Sigmoid colon (tissue), 7 donors: ENCODE measurements around the gene GIPR. TPM values are rescaled to one million over a fixed set of nuclear protein-coding genes. Genes with fewer than 3 reads are reported as not detected.
"Not testable (repeated sequence)": the region's sequence is repeated elsewhere in the genome, so short reads cannot be mapped to it uniquely, and the experiment has no call there.

Experiments
- DNase-seq: peaks from one replicate; pipeline ENCODE4 v3.0.0-alpha.2; 2019
- H3K27ac ChIP-seq, 4 donors: fragments of 200-600 bp; sonication (generic); one replicate each; pipeline ENCODE4 v1.5.1; 2016 to 2019; ENCODE audit warnings: mild to moderate bottlenecking in 1 of 4
- H3K27me3 ChIP-seq, 3 donors: fragments of 200-600 bp; sonication (generic); one replicate each; pipeline ENCODE4 v1.5.1; 2019; ENCODE audit warnings: mild to moderate bottlenecking in 1 of 3
- H3K36me3 ChIP-seq, 4 donors: fragments of 200-600 bp; sonication (generic); one replicate each; pipeline ENCODE4 v1.5.1; 2016 to 2019
- H3K4me1 ChIP-seq, 4 donors: fragments of 200-600 bp; sonication (generic); one replicate each; pipeline ENCODE4 v1.5.1; 2017 to 2019
- H3K4me3 ChIP-seq, 4 donors: fragments of 200-600 bp; sonication (generic); one replicate each; pipeline ENCODE4 v1.5.1; 2017 to 2019; ENCODE audit warnings: mild to moderate bottlenecking in 2 of 4, moderate library complexity in 1 of 4
- H3K9me3 ChIP-seq, 4 donors: fragments of 200-600 bp in 3 of 4; sonication (generic) in 3 of 4; one replicate each; pipeline versions ENCODE4 v1.5.1 to v1.6.1; 2013 to 2019
- EP300 ChIP-seq, 4 donors: sonication (generic); formaldehyde crosslinking; IDR thresholded peaks; one replicate each; pipeline ENCODE4 v1.6.1; 2017; ENCODE audit warnings: antibody characterized with exemption in 4 of 4
- POLR2A ChIP-seq, 2 donors: fragments of 450-650 bp; IDR thresholded peaks; one replicate each; pipeline ENCODE4 v1.6.1; 2016; ENCODE audit warnings: antibody characterized with exemption in 2 of 2, mild to moderate bottlenecking in 2 of 2, moderate library complexity in 2 of 2
- POLR2AphosphoS5 ChIP-seq, 4 donors: sonication (generic); formaldehyde crosslinking; IDR thresholded peaks; one replicate each; pipeline ENCODE4 v1.6.1; 2017; ENCODE audit warnings: antibody characterized with exemption in 4 of 4
- WGBS, 2 donors: extraction: QIAGEN DNeasy Blood & Tissue Kit; methylation state at CpG; one replicate each; pipeline ENCODE4 v1.1.7; 2013; 5-methylcytosine and 5-hydroxymethylcytosine counted together
- intact Hi-C: fragments of 100-400 bp; cut with DNase I; formaldehyde crosslinking; loops from one replicate; pipeline ENCODE4 v1.15.1; 2023
- polyA plus RNA-seq, 3 donors: library from polyadenylated mRNA; stranded (reverse); fragments of 200-250 nt; gene quantifications; one replicate each; pipeline ENCODE4 v1.2.3, GENCODE V29; 2013
- total RNA-seq, 4 donors: library from RNA; depleted of rRNA; stranded (reverse); fragments of >200 nt; gene quantifications; one replicate each; pipeline ENCODE4 v1.1.0, GENCODE V29; 2016
- TF ChIP-seq, protein P1 (sequence below), 4 experiments: fragments of 450-650 bp in 3 of 4; fragments of 200-600 bp in 1 of 4; IDR thresholded peaks; one replicate each; pipeline ENCODE4 v1.5.1; 2016 to 2019; ENCODE audit warnings: antibody characterized with exemption in 4 of 4, mild to moderate bottlenecking in 3 of 4, moderate library complexity in 2 of 4
- donor health status: healthy with polysubstance abuse.
- donor health status: Bipolar disorder and iron deficiency.
- donor health status: healthy.

Gene GIPR
- total and polyA plus RNA-seq, 7 donors = 0.69 to 11.8 (median 3.6) TPM; not detected in 4

DNA sequence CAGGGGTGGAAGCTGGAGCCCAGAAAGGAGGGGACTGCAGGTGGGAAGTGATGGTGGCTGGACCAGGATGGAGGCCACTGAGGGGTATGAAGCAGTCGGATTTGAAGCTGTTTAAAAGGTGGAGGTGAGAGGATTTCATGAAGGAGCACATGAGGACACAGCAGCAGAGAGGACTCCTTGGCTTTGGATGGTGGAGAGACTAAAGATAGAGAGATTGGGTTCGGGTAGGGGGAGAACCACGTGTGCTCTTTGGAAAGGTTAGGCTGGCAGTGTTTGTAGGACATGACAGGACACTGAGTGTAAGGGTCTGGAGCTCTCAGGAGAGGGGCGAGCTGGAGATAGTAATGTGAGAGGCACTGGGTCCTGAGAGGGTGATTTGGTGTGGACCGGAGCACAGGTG lies 14.9 kb downstream of the GIPR start:
- 85 to 89% methylated on average over 5 of the region's 5 CpGs for WGBS, 2 donors
- Histone ChIP-seq H3K9me3 (no peaks in the 10 kb centered on the region), H3K4me3 (no peak overlapping the region), H3K4me1 (peaks cover 0 to 15% (median 9%) of the 10 kb centered on the region in 4 donors), H3K27ac (no peak overlapping the region), H3K36me3 (peaks cover 9 to 30% (median 22%) of the 10 kb centered on the region in 4 donors), H3K27me3 (peaks cover 10 to 25% (median 20%) of the 10 kb centered on the region in 3 donors)
- intact Hi-C loops = no loop called here
- DNase-seq = no peak
- TF ChIP-seq POLR2A (IDR thresholded peaks at IDR 0.05) = no peak
- no peak for TF ChIP-seq POLR2AphosphoS5 (IDR thresholded peaks at IDR 0.05)
- TF ChIP-seq EP300 (IDR thresholded peaks at IDR 0.05) = no peak
- TF ChIP-seq, protein P1, sequence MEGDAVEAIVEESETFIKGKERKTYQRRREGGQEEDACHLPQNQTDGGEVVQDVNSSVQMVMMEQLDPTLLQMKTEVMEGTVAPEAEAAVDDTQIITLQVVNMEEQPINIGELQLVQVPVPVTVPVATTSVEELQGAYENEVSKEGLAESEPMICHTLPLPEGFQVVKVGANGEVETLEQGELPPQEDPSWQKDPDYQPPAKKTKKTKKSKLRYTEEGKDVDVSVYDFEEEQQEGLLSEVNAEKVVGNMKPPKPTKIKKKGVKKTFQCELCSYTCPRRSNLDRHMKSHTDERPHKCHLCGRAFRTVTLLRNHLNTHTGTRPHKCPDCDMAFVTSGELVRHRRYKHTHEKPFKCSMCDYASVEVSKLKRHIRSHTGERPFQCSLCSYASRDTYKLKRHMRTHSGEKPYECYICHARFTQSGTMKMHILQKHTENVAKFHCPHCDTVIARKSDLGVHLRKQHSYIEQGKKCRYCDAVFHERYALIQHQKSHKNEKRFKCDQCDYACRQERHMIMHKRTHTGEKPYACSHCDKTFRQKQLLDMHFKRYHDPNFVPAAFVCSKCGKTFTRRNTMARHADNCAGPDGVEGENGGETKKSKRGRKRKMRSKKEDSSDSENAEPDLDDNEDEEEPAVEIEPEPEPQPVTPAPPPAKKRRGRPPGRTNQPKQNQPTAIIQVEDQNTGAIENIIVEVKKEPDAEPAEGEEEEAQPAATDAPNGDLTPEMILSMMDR (IDR thresholded peaks at IDR 0.05) = no peak

DNA sequence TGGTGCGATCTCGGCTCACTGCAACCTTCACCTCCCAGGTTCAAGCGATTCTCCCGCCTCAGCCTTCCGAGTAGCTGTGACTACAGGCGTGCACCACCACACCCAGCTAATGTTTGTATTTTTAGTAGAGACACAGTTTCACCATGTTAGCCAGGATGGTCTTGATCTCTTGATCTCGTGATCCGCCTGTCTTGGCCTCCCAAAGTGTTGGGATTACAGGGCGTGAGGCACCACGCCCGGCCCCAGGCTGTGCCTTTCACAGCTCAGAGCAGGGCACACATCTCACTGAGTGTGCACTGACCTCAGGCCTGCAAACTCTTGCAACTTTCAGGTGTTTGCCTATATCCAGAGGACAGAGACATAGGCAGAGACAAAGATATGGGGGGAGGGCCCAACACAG lies 17.0 kb downstream of the GIPR start:
- H3K27ac ChIP-seq, DNase-seq, H3K27me3 ChIP-seq, H3K9me3 ChIP-seq, H3K4me3 ChIP-seq, intact Hi-C loops: not testable (repeated sequence)
- 66 to 87% methylated on average over 11 of the region's 11 CpGs for WGBS, 2 donors
- H3K36me3 ChIP-seq = peaks cover 14 to 48% (median 28%) of the 10 kb centered on the region in 4 donors
- peaks cover 0 to 17% (median 8%) of the 10 kb centered on the region in 4 donors for H3K4me1 ChIP-seq

DNA sequence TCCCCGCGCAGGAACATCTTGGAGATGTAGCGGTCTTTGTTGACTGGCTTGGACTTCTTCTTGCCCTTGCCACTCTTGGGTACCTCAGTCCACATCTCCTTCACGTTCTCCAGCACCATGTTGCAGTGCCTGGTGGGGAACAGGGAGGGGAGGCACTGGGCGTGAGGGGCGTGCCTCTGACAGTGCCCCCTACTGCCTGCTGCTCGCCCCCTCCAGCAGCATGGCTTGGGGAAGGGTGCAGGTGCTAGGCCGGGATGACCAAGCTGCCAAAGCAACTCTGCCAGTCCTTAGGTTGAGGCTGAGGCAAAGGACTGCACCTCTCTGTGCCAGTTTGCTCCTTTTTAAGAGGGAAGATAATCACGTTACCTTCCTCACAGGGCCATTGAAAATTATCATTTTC lies 19.6 kb downstream of the GIPR start:
- H3K4me1 ChIP-seq = peaks cover 0 to 14% (median 11%) of the 10 kb centered on the region in 4 donors
- peaks cover 14 to 48% (median 28%) of the 10 kb centered on the region in 4 donors for H3K36me3 ChIP-seq
- no peaks in the 10 kb centered on the region for H3K9me3 ChIP-seq
- TF ChIP-seq, protein P1 (IDR thresholded peaks at IDR 0.05) = no peak
- TF ChIP-seq POLR2AphosphoS5 (IDR thresholded peaks at IDR 0.05) (no peak), POLR2A (IDR thresholded peaks at IDR 0.05) (no peak), EP300 (IDR thresholded peaks at IDR 0.05) (no peak)
- WGBS, 2 donors = 93 to 96% methylated on average over 9 of the region's 9 CpGs
- H3K27ac ChIP-seq = no peak overlapping the region
- no peaks in the 10 kb centered on the region for H3K27me3 ChIP-seq
- no peak for DNase-seq
- no peak overlapping the region for H3K4me3 ChIP-seq
- intact Hi-C loops = no loop called here

DNA sequence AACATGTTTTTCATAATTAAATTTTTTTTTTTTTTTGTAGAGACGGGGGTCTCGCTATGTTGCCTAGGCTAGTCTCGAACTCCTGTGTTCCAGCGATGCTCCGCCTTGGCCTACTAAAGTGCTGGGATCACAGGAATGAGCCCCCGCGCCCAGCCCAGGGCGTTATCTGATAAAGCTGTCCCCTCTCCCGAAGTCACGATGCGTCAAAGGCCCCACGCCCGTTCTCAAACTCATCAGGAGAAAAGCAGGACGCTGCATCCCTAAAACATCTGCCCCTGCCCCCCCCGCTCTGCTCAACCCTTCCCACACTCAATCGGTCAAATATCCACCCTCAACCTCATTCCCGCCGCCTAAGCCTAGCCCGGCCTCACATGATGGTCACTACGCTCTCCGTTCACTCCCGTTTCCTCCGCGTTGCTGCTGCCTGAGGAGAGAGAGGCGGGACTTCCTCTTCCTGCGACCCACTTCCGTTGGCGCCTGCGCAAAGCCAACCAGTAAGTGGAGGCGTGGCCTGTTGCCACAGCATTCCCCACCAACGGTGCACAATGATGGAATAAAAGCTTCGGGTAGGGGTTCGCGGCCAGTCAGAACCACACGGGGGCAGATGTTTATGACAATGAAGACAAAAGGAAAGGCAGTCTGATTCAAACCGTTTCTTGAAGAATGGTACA lies 23.6 kb downstream of the GIPR start, which contains the start of gene SNRPD2:
TSS of gene SNRPD2 (minus strand) at position 438 of the 671 bp plus-strand sequence. CDS start at position 373, 65 bp downstream.
- Histone ChIP-seq H3K27me3 (no peaks in the 10 kb centered on the region), H3K27ac (peak within 1 kb of the TSS; percentile 93 to 95 (median 94)), H3K36me3 (peaks cover 14 to 39% (median 18%) of the 10 kb centered on the region in 4 donors), H3K9me3 (no peaks in the 10 kb centered on the region), H3K4me3 (peak within 1 kb of the TSS; percentile 62 to 91 (median 82)), H3K4me1 (peaks cover 0 to 24% (median 16%) of the 10 kb centered on the region in 4 donors)
- peak; percentile 97 for DNase-seq
- TF ChIP-seq, protein P1 (IDR thresholded peaks at IDR 0.05) = no peak
- no peak for TF ChIP-seq EP300 (IDR thresholded peaks at IDR 0.05)
- TF ChIP-seq POLR2AphosphoS5 (IDR thresholded peaks at IDR 0.05) = peak; percentile 96 to 98 (median 97)
- peak; percentile 88 to 90 for TF ChIP-seq POLR2A (IDR thresholded peaks at IDR 0.05)
- intact Hi-C loops = loop anchor here (1.0 to 10.0 kb wide), 5 partner anchors 26 to 267 kb away; partner anchors contain the start of genes DMWD, ERCC1 and FBXO46
- 1% methylated on average over 36 of the region's 36 CpGs for WGBS, 2 donors
